C4-2B (cell line): Measurements from ENCODE around the gene PPP1R14C.

Source experiments
- H3K27ac ChIP-seq: fragments of 450-650 bp; 2 replicates; pipeline ENCODE4 v1.5.1; 2017
- CTCF ChIP-seq: fragments of 450-650 bp; conservative IDR thresholded peaks from 2 replicates; pipeline ENCODE4 v1.5.1; 2017; ENCODE audit warnings: mild to moderate bottlenecking
- ZFX ChIP-seq: fragments of 450-650 bp; IDR thresholded peaks from 2 replicates; pipeline ENCODE4 v1.6.1; 2017

Gene PPP1R14C

DNA sequence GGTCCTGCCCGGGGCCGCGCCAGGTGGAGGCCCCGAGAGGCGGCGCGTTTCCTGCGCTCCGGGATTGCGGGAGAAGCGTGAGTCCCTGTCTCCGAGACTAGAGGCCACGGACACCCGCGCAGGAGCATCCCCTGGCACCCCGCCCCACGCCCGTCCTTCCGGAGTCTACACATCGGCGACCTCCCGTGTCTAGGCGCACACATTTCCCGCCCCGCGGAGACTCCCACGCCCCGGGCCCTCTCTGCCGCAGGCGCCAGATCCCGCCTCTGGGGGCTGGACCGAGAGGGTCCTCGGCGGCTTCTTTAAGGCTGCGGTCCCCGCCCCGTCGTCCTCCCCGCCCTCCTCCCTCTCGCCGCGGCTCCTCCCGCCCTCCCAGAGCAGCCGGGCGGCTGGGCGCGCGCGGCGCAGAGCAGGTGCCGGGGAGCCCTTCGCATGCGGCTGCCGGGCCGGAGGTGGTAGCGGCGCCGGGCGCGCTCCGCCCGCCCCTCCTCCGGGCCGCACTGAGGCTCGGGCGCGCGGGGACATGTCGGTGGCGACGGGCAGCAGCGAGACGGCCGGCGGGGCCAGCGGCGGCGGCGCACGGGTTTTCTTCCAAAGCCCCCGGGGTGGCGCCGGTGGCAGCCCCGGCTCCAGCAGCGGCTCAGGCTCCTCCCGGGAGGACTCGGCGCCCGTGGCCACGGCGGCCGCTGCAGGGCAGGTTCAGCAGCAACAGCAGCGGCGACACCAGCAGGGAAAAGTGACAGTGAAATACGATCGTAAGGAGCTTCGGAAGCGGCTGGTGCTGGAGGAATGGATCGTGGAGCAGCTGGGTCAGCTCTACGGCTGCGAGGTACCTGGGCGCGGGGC, at the start of gene PPP1R14C:
TSS of gene PPP1R14C (plus strand) at position 375 of the 846 bp plus-strand sequence. CDS start at position 524, 149 bp downstream.
- peak within 1 kb of the TSS; percentile 41 for H3K27ac ChIP-seq
- no peak for TF ChIP-seq CTCF
- no peak for TF ChIP-seq ZFX

DNA sequence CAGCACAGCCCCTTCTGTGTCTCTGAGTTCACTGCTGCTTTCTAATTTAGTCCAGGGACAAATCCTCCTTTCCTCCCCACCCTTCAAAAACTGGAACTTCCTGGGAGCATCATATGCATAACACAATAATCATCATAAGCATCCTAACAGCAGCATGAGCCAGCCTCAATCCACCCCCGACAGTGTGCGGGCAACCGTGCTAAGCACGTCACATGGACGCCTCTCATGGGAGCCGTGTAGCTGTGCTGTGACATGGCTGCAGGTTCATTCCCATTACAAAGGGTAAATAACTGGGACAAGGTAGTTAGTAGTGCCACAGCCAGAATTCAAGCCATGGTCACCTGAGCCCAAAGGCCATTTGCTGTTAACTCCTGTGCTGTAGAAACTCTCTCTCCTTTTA, 49.4 kb upstream of the PPP1R14C start:
- H3K27ac ChIP-seq, result no peak overlapping the region
- TF ChIP-seq ZFX, result no peak
- no peak for TF ChIP-seq CTCF

GRCh38 chr6:150098155-150098554, 44.7 kb upstream of the PPP1R14C start:
- no peak overlapping the region for H3K27ac ChIP-seq
- TF ChIP-seq ZFX (no peak), CTCF (no peak)

GRCh38 chr6:150099546-150099945, 43.3 kb upstream of the PPP1R14C start:
- TF ChIP-seq ZFX, result no peak
- TF ChIP-seq CTCF, result no peak
- no peak overlapping the region for H3K27ac ChIP-seq

DNA sequence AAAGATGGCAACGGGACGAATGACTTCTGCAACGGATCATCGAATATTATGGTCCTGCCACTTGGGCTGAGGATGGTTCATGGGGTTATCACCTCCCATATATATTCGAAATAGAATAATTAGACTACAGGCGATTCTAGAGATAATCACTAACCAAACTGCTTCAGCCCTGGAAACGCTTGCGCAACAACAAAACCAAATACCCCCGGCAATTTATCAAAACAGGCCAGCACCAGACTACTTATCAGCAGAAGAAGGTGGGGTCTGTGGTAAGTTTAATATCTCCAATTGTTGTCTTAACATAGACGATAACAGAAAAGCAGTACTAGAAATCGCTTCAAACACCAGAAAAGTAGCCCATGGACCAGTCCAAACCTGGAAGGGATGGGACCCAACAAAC, 42.9 kb upstream of the PPP1R14C start:
- TF ChIP-seq CTCF (no peak), ZFX (no peak)
- H3K27ac ChIP-seq, result no peak overlapping the region

- no peak overlapping the region for H3K27ac ChIP-seq
- TF ChIP-seq ZFX (no peak), CTCF (no peak)
Measured at GRCh38 chr6:150100745-150101144, 42.1 kb upstream of the PPP1R14C start.

DNA sequence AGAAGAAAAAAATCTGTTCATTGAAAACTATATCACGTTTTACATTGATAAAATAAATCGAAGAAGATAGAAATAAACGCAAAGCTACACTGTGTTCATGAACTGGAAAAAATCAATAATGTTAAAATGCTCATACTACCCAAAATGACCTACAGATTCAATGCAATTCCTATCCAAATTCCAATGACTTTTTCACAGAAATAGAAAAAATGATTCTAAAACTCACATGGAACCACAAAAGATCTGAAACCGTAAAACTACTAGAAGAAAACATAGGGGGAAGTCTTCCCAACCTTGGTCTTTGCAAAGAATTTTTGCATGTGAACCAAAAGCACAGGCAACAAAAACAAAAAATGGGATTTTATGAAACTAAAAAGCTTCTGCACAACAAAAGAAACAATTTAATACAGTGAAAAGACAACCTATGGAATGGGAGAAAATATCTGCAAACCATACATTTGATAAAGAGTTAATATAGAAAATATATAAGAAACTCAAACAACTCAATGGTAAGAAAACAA, 40.0 kb upstream of the PPP1R14C start:
- TF ChIP-seq ZFX (no peak), CTCF (no peak)
- H3K27ac ChIP-seq, result no peak overlapping the region
